NCI-H146 treated with DMSO at 0.1 percent for 48 hours (cell line): Measurements from ENCODE around the gene SHISA6.

Experiments used
- DNase-seq: peaks from one replicate; lab custom pipeline; 2025; ENCODE audit not compliant: unreplicated experiment; lab: John Stamatoyannopoulos, UW

SHISA6 gene

DNA sequence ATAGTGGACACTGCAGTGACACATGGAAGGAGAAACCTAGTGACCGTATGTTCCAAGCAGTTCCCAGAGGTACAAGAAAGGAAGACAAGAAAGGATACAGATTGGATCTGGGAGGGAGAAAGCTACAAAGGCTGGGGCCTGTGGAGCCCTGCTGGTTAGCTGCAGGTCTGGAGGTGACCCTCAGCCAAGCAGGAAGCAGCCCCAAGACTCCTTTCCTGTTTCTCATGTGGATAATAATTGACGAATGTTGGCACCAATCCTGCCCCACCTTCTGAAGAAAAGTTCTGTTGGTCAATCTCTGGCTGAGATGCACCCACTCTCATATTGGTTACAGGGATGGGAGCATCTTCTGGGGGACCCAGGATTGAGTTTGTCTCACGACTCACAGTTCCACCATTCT is 99.8 kb downstream of the SHISA6 start:
- DNase-seq = no peak

DNA sequence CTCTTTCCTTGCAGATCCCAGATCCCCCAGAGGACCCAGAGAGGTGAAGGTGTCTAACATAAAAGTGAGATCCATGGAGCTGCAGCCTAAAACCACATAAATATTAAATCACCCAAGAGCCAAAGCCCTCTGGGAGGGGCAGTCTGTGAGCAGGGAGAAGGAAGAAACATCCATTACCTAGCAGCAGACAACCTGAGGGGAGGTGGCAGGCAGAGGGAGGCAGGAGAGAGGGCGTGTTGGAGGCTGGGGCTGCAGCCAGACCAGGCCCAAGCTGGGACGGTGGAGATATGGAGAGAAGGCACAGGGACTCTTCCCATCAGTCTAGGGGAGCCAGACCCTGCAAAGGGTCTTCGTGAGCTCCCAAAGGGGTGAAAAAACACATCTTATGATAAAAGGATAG is 101.1 kb downstream of the SHISA6 start:
- DNase-seq = no peak

DNA sequence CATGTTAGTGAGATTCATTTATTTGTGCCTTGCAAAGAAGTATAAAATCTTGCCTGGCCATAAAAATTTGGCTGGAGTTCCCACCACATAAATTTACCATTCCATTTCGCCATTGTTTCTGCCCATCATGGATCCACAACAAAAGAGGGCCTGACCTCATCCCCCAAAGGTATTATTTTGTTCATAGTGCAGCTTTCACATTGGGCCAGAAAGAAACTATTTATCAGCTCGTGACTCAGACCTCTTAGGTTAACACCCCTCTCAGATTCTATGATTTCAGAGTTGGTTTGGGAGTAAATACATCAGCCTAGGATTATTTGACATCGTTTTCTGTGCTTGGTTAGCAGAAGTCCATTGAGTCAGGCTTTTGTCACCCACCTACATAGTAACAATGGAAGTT is 108.1 kb downstream of the SHISA6 start:
- DNase-seq = no peak

DNA sequence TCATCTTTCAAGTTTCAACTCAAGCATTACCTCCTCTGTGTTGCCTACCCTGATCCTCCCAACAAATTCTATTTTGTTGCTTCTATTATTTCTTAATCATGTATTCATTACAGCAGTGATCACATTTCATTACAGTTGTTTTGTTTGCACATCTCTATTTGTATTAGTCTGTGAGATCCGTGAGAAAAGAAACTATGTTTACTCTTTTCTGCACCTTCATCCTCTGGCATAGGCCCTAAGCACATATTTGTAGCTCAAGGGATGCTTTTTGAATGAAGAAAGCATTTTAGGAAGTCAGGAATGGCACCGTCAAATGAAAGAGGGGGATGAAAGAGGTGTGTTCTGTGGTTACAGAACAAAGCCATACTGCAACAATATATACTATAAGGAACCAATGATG is 110.5 kb downstream of the SHISA6 start:
- DNase-seq = no peak

DNA sequence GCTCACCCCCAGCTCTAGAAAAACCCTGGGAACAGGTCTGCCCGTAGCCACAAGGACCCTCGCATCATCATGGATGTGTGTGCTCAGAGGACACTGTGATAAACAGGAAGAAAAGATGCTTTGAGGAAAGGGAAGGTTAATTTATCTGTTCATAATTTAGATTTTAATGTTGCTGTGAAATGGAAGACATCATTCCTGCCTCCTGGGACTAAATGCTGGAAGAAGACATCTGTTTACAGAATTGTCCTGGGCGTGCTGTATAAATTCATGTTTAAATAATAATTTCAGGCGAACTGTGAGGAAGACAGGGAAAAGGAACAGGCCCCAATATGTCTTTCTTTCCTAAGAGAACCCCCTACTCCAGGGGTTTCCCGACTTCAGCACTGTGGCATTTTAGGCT is 112.6 kb downstream of the SHISA6 start:
- no peak for DNase-seq

DNA sequence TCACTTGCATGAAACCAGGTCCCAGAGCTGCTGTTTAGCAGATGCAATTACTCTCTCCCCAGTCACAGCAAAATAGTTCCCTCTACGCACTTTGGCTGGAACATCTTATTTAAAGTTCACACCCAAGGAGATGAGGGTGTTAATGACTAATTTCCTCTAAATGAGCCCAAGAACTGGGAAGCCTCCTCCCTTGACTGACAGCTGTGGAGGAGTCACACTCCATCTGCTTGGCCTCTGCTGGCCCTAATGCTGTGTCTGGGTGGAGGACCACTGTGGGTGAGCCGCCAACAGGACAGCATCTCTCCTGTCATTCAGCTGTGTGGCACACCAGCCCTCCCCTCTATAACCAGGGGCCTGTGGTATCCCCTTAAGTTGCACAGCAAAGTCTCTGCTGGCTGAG is 115.4 kb downstream of the SHISA6 start:
- DNase-seq = no peak

DNA sequence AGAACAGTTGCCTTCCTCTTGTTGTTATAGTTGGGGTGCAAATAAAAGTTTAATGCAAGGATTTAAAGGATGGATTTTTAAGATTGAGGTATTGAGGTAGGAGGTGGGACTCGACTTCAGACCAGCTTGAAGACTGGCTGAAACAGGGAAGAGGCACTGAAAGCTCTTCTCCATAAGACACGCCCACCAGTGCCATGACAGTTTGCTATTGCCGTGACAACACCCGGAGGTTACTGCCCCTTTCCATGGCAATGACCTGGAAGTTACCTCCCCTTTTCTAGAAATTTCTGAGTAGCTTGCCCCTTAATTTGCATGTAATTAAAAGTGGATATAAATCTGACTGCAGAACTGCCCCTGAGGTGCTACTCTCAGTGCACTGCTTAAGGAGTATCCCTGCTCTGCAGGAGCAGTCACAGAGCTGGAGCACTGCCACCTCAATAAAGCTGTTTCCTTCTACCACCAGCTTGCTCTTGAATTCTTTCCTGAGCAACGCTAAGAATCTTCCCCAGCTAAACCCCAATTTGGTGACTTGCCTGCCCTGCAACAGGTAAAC is 122.6 kb downstream of the SHISA6 start:
- DNase-seq = no peak

DNA sequence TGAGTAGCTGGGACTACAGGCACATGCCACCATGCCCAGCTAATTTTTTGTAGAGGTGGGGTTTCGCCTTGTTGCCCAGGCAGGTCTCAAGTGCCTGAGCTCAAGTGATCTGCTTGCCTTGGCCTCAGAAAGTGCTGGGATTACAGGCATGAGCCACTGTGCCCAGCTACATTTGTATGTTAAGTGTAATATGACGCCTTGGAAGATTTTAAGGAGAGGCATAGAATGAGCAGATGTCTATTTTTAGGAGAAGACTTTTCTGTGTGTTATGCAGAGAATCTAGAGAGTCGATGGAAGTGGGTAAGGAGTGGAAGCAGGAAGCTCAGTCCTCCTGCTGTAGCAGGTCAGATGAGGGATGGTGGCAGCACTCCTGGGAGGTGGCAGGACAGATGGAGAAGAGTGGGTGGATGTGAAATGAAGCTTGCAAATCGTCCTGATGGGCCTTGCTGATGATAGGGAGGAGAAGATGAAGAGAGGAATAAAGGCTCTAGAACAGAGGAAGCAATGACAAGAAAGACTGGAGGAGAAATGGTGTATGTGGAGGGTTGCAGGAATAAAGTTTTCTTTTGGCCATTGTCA is 125.3 kb downstream of the SHISA6 start:
- DNase-seq = no peak

DNA sequence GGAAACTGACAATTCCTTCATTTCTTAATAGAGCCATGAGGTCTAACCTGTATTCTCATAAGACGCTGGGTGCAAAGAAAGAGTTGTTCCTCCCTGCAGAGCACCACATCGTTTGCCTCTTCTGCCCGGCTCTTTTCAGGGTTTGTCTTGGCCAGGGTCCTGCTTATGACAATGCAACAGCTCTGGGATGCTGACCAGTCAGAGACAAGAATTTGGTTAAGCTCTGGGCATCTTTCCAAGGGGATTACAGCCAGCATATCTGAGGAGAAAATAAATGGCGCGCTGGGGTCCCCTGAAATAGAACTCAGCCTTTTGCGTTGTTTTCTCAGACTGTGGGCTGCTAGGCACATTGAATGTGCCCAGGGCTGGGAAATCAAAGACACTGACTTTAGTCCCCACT is 128.6 kb downstream of the SHISA6 start:
- no peak for DNase-seq

DNA sequence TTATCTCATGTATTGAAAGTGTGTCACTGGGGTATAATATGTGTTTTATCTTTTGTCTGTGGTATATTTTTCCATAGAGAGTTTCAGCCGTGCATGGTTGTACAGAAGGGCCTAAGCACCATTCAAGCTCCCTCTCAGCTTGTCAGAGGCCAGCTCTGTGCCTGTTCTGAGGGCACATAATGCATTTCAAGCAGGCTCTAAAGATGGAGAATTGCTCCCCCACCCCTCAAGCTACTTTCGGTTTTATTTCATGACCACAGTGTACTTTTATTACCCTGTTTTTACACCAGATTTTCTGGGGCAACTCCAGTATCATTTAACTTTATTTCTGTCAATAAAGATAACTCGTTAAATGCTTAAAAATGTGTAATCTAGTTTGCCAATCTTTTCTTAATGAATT is 131.7 kb downstream of the SHISA6 start:
- DNase-seq = no peak

DNA sequence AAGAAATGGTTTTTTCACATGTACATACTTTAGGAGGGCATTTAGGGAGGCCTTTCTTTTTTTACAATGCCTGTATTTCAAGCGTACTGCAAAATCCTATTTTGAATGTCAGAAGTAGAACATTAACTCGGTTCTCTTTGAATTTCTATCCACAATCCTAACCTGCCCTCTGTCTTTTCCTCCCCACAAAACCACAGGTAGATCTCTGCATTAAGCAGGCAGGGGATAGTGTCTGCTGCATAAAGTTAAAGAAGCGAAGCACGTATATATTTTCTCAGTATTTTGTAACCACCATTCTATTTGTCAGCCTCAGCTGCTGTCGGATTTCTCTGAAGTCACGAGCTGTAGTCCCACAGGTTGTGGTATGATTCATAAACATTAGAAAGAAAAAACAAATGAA is 137.5 kb downstream of the SHISA6 start:
- no peak for DNase-seq

DNA sequence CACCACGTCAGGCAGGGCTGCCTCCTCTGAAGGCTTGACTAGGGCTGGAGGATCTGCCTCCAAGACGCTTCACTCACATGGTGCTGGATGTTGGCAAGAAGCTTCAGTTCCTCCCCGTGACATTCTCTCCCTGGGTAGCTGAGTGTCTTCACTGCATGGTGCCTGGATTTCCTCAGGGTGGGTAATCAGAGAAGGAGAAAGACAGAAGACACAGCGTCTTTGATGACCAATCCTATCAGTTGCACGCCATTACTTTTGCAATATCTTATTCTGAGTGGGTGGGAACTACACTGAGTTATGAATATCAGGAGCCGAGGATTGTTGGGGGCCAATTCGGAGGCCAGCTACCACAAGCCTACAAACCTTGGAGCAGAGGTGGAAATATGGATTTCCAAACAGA is 139.7 kb downstream of the SHISA6 start:
- DNase-seq = no peak

DNA sequence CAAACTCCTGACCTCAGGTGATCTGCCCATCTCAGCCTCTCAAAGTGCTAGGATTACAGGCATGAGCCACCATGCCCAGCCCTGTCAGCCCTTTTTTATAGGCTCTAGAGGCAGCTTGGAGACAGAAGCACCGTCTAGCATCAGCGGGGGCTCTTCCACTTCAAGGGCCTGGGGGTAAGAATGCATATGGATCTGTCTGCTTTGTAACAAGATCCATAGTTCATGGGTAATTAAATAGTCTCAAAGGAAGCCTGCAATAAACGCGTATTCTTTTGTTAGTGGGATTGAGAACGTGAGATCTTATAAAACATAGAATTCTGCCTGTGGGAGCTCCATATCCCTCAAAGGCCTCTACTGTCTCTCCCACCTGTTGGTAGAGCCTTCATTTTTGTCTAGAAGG is 142.1 kb downstream of the SHISA6 start:
- DNase-seq = no peak

DNA sequence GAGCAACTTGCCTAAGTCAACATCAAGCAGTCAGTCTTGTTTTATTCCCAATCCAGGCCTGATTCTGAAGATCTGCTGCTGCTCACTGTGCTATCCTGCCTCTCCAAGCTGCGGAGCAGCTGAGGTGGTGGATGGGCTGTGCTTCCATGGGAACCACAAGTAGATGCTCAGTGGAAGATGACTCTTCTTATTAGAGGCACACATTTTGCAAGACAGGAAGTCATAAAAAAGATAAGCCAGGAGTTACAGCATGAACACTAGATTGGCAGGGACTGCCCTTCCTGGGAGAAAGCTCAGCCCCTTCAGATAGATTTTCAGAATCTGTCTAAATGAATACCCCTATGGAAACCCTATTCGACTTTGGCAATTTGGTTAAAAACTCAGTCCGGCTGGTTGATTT is 143.1 kb downstream of the SHISA6 start:
- no peak for DNase-seq

DNA sequence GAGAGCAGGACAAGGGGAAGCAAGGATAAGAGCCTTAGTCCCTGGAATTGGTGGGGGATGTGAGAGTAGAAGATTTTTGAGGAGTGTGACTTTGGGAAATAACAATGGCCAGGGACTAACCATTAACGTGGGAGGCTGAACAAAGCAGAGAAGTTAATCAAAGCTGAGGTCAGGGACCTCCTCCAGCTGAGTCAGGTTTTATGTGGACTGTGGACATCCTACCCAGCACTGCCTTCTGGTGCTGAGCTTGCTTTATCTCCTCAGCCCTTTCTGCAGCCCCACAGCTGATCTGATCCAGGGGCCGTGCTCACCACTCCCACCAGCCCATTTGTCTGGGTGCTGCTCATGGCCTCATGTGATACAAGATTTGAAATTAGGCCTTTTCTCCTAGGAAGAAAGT is 146.6 kb downstream of the SHISA6 start:
- DNase-seq = no peak

DNA sequence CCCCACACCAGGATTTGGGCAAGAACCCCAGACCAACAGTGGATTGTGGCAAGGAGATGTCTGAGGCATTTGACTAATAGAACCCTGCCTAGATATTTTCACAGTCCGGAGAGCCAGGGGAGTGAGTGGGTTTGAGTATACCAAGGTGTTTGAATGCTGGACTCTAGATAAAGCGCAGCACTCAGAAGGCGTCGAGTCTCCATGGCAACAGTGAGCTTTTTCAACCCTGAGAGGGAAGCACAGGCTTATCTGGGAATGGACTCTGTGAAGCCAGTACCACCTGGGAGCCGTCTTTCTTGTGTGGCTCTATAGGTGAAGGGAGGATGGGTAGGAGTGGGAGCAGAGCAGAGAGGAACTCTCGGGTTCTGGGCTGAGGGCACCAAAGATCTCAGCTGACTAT is 147.0 kb downstream of the SHISA6 start:
- DNase-seq = no peak

DNA sequence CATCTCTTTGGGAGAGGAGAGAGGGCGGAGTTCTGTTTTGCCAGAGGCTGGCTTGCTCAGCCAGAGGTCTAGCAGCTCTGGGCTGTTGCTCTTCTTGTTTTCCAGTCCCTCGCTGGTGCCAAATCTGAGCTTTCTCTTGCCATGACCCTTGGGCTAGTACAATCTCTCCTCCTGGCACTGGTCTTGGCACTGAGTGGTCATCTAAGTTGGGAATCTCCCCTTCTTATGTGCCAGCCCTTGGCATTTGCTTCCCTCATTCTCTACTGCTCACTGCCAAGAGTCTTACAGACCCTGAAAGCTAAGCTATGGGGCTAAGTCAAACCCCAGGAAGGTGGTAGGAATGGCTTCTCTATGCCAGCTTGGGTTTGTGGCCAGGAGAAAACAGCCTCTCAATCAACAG is 148.6 kb downstream of the SHISA6 start:
- no peak for DNase-seq

DNA sequence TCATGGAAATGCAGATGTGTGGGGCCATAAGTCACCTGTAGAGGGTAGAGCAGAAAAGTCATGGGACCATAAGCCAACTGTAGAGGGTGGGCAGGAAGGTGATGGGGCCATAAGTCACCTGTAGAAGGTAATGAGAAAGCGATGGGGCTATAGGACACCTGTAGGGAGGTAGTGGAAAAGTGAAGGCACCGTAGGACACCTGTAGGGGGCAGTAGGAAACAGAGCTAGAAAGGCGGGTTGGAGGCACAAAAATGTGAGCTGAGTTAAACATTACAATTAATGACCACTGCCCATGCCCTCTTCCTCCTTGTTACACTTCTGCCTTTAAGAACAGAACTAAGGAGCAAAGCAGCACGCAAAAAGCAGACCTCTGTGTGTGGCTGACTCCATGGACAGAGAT is 150.1 kb downstream of the SHISA6 start:
- DNase-seq = no peak

DNA sequence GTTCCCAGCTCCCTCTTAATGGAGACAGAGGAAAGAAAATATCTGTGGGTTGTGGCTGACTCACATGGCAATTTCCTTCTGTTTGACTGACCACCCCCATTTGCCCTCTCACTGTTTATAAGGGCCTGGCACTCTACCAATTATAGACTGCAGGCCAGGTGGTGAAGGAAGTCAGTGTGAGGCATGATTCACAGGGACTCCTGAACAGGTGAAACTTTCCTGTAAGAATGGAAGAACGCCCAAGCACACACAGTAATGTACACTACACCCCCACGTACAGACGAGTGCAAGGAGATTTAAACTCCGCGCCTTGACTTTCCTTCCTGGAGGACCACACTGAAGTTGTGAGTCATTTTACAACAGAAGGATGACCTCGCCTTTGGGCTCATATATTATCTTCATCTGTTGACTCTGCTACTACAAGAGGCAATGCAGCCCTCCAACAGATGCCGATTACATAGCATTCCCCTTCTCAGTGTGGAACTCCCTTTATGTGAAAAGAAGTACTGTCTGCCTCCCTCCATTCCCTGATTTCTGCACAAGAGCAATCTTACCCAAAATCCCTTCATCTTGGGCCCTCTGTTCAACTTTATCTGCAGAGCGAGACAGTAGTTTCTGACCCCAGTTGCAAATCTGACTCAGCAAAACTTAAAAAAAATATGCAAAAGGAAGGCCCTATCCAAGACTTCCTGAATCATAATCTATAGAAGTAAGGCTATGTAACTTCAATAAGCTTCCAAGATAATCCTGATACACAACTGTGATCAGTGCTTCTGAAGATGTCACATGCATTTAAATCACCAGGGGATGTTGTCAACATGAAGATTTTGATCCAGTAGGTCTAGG is 163.6 kb downstream of the SHISA6 start:
- no peak for DNase-seq

DNA sequence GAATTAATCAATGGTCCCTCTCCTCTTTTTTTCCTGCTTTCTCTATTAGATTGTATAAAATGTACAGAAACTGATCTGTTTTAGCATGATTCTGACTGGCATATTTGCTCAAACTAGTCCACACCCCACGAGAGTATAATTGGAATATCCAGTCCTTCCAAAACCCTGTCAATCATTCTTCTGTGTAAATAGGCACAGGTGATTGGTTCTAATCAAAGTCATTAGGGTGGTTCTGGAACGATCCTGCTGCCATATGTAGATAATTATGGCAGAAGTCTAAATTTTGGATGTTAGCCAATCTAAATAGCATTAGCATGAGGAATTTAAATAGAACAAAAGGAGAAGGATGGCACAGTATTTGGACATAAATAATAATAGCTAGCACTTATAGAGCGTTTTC is 165.7 kb downstream of the SHISA6 start:
- DNase-seq = no peak

DNA sequence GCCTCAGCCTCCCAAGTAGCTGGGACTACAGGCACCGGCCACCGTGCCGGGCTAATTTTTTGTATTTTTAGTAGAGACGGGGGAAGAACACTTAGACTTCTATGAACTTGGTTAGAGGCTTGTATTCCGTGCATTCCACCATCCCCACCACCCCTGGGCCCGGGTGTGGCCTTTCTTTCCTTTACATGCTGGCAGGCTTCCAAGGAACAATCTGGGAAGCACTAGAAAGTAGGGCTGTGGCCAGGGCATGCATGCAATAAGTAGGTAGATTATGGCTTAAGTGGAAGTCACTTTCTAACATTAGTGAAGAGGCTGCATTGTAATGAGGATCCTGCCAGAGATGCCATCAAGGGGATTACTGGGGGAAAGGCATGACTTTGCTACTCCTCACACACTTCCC is 171.6 kb downstream of the SHISA6 start:
- no peak for DNase-seq

DNA sequence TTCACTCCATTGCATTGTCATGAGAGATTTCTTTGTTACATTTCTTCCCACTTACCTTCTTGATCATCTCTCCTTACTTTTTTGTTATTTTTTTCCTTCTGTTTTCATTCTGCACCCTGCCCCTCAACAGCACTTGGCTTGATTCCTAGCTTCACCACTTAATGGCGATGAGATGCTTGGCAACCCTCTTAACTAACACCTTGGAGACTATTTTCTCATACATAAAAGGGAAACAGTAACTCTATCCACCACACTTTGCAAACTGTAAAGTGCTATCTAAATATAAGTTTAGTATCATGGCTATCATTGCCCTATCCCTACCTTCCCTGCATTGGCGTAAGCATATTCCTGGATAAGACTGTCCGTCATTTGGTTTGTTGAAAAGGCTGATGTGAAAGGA is 177.3 kb downstream of the SHISA6 start:
- no peak for DNase-seq

DNA sequence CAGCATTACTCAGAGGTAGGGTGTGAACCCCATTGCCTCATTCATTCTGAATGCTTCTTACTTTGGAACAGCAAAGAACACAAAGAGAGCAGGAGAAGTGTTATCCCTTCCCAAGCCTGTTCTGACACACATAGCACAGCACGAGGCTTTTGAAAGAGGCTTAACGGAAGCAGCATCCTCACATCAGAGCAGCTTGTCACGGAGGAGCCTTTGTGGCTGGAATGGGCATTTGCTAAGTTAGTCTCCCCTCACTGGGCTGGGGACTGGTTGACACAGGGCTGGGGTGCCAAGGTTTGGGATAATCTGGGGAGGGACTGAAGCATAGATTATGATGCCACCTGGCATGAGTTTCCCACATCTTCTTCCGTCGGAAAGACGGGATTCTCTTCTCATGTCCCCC is 189.7 kb downstream of the SHISA6 start:
- DNase-seq = no peak
